NCI-H1417 (cell line): ENCODE results near the gene NUP43.
"Not testable (repeated sequence)": the region's sequence is repeated elsewhere in the genome, so short reads cannot be mapped to it uniquely, and the experiment has no call there.

Source experiments
- DNase-seq, 3 experiments: peaks; one replicate each; lab custom pipeline; 2025; lab: John Stamatoyannopoulos, UW

The NUP43 gene

GRCh38 chr6:149694921-149695320 lies 51.4 kb downstream of the NUP43 start:
- DNase-seq: peak in 2 of 3 experiments; percentile 14 to 74

GRCh38 chr6:149691201-149691600 lies 55.1 kb downstream of the NUP43 start:
- no peak for DNase-seq

DNA sequence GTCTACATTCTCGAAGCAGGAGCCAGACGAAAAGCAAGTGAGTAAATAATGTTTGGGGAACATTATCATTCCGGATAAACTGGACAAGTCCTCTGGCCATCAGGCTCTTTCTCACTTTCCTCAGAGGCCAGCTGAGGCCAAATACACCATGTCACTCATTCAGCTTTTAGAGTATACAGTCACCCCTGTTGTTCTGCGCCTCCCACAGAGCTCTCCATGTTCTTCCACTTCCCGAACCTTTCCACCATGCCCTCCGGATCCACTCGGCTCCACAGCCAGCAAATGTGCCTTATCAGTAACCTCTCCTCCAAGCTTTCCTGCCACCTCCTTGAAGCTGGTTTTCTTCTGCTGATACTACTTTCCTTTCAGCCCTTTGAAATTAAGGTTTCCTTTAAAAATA lies 60.1 kb downstream of the NUP43 start:
- DNase-seq: no peak

DNA sequence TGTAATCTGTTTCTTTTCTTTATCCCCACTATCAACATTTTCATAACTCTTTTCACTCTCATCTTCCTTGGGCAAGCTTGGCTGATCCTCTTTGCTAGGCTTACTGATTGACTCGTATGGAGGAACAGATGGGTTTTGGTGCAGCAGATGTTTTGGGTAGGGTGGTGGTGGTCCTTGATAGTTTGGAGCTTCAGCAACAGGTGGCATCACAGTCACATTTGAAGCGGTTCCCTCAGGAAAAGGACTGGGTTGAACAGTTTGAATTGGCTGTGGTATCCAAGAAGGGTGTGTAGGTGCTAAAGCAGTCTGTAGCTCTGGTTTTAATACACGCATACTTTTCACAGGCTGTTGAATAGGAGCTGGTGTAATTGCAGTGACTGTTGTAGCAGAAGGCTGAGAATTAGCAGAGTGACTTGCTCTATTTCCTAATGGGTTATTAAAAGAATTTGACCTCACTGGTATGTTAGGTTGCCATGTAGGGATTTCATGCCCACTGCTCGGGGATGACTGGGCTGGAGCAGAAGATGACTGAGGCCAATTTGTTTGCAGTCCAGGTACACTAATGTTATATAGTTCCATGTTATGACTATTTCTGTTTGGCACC lies 63.0 kb downstream of the NUP43 start:
- no peak for DNase-seq

- not testable (repeated sequence) for DNase-seq
Observed at GRCh38 chr6:149681845-149682244, 64.5 kb downstream of the NUP43 start.

GRCh38 chr6:149681209-149681608 lies 65.1 kb downstream of the NUP43 start:
- no peak for DNase-seq

- no peak for DNase-seq
Observed at GRCh38 chr6:149680503-149680902, 65.8 kb downstream of the NUP43 start.
